OCI-LY3 (cell line): ENCODE measurements around the gene ZNF408.

Experiments used
- H2AFZ ChIP-seq: fragments of 200-600, 300-600 bp; shearing (Covaris generic); 2 replicates; pipeline ENCODE4 v1.6.0; 2014; ENCODE audit warnings: antibody characterized with exemption, low read depth, low read length
- H3K27ac ChIP-seq: fragments of 200-600, 300-600 bp; sonication (generic); 2 replicates; pipeline ENCODE4 v1.5.1; 2014; ENCODE audit warnings: mild to moderate bottlenecking, low read length, moderate library complexity, mixed read lengths
- H3K27me3 ChIP-seq: fragments of 200-600, 300-600 bp; sonication (generic); 2 replicates; pipeline ENCODE4 v1.6.1; 2014; ENCODE audit warnings: low read depth, low read length, mixed read lengths
- H3K36me3 ChIP-seq: fragments of 200-600, 300-600 bp; sonication (generic); replicated peaks from 2 replicates; pipeline ENCODE3; 2014; ENCODE audit warnings: low read depth, low read length, mixed read lengths
- H3K4me1 ChIP-seq: fragments of 300-600, 200-600 bp; sonication (generic); 2 replicates; pipeline ENCODE4 v1.6.1; 2014; ENCODE audit warnings: low read length, mixed read lengths
- H3K4me2 ChIP-seq: fragments of 200-600, 300-600 bp; sonication (generic); 2 replicates; pipeline ENCODE4 v1.6.1; 2014; ENCODE audit warnings: low read length, mixed read lengths
- H3K4me3 ChIP-seq: fragments of 300-600, 200-600 bp; sonication (generic); 2 replicates; pipeline ENCODE4 v1.5.1; 2014; ENCODE audit warnings: antibody characterized with exemption, mild to moderate bottlenecking, low read length, moderate library complexity
- H3K79me2 ChIP-seq: fragments of 300-600, 200-600 bp; shearing (Covaris generic); 2 replicates; pipeline ENCODE4 v1.6.1; 2014; ENCODE audit warnings: mild to moderate bottlenecking, low read length, mixed read lengths
- H3K9ac ChIP-seq: fragments of 300-600, 200-600 bp; shearing (Covaris generic); 2 replicates; pipeline ENCODE4 v1.6.0; 2014; ENCODE audit warnings: mild to moderate bottlenecking, low read length, moderate library complexity
- H3K9me3 ChIP-seq: fragments of 200-600, 300-600 bp; shearing (Covaris generic); 2 replicates; pipeline ENCODE4 v1.6.1; 2014; ENCODE audit warnings: low read length, mixed read lengths; ENCODE audit not compliant: insufficient read depth
- H4K20me1 ChIP-seq: fragments of 200-600, 300-600 bp; sonication (generic); 2 replicates; pipeline ENCODE4 v1.6.1; 2016; ENCODE audit warnings: low read length, mixed read lengths; ENCODE audit not compliant: insufficient read depth
- EZH2phosphoT487 ChIP-seq: fragments of 200-600 bp; shearing (Covaris generic); IDR thresholded peaks from 2 replicates; pipeline ENCODE4 v1.6.1; 2018; ENCODE audit warnings: antibody characterized with exemption, mixed run types, low read depth
- TF ChIP-seq, protein P1 (sequence below): fragments of 200-600, 300-600 bp; sonication (generic); IDR thresholded peaks from 2 replicates; pipeline ENCODE4 v1.5.1; 2014; ENCODE audit warnings: antibody characterized with exemption, low read length, low read depth

ZNF408 gene

DNA sequence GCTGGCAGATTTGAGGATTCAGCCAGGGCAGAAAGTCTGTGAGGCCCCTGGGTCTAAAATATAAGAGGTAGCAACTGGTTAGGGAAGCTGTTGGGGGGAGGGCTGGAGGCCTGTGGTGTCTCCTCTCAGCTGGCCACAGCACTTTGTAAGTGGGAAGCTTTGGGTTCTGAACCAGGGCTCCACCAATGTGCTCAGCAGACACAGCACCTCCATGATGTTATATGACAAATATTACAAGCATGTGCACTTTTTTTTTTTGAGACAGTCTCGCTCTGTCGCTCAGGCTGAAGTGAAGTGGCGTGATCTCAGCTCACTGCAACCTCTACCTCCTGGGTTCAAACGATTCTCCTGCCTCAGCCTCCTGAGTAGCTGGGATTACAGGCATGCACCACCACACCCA lies 8.4 kb upstream of the ZNF408 start:
- H3K4me2 ChIP-seq = no peak overlapping the region
- H2AFZ ChIP-seq = no peak overlapping the region
- H3K27ac ChIP-seq = no peak overlapping the region
- H3K79me2 ChIP-seq = no peaks in the 10 kb centered on the region
- TF ChIP-seq, protein P1, sequence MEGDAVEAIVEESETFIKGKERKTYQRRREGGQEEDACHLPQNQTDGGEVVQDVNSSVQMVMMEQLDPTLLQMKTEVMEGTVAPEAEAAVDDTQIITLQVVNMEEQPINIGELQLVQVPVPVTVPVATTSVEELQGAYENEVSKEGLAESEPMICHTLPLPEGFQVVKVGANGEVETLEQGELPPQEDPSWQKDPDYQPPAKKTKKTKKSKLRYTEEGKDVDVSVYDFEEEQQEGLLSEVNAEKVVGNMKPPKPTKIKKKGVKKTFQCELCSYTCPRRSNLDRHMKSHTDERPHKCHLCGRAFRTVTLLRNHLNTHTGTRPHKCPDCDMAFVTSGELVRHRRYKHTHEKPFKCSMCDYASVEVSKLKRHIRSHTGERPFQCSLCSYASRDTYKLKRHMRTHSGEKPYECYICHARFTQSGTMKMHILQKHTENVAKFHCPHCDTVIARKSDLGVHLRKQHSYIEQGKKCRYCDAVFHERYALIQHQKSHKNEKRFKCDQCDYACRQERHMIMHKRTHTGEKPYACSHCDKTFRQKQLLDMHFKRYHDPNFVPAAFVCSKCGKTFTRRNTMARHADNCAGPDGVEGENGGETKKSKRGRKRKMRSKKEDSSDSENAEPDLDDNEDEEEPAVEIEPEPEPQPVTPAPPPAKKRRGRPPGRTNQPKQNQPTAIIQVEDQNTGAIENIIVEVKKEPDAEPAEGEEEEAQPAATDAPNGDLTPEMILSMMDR = no peak
- TF ChIP-seq EZH2phosphoT487 = no peak
- H4K20me1 ChIP-seq = no peaks in the 10 kb centered on the region
- no peak overlapping the region for H3K4me3 ChIP-seq
- no peak overlapping the region for H3K9ac ChIP-seq
- no peaks in the 10 kb centered on the region for H3K9me3 ChIP-seq
- no peaks in the 10 kb centered on the region for H3K4me1 ChIP-seq
- no peaks in the 10 kb centered on the region for H3K27me3 ChIP-seq
- H3K36me3 ChIP-seq = peaks cover 16% of the 10 kb centered on the region

DNA sequence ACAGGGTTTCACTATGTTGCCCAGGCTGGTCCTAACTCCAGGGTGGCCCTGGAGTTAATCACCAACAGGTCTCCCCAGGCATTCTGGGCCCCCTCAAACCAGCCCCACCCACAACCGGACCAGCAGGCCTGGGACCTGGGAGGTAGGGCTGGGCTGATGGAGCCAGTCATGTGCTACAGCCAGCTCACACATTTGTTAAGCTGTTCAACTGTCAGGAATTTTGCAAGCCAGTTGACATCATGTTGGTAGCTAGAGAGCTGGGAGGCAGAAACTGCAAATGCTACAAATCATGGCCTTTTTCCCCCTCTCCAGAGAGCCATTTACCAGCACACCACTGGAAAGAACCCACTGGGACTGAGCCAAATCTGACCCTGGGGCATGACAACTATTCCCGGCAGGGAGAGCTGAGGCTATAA lies 7.2 kb upstream of the ZNF408 start:
- Histone ChIP-seq H3K36me3 (peaks cover 9% of the 10 kb centered on the region), H3K4me2 (no peak overlapping the region), H3K27me3 (no peaks in the 10 kb centered on the region), H3K9ac (no peak overlapping the region), H3K4me3 (no peak overlapping the region), H3K27ac (no peak overlapping the region), H4K20me1 (0 out of 2 replicates have a peak, but pooled peaks cover 3% of the 10 kb centered on the region), H3K9me3 (no peaks in the 10 kb centered on the region), H3K79me2 (peaks cover 4% of the 10 kb centered on the region), H3K4me1 (no peaks in the 10 kb centered on the region), H2AFZ (no peak overlapping the region)
- TF ChIP-seq EZH2phosphoT487 = no peak
- TF ChIP-seq, protein P1 = no peak

DNA sequence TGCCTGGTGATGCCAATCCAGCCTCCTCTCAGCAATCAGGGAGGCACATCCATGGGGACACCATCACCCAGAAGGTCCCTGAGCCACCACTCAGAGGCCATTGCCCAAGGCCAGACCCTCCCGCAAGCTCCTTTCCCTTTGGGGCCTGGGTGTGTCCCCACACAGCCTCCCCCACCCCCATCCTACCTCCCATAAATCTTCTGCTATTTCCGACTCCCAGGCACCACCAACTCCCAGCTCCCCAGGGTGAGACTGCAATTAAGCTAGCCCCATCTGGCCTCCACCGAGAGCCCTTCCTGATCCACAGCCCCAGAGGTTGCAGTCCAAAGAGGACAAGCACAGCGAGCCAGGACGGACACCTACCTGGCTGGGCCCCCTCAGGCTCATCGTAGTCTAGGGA lies 6.8 kb upstream of the ZNF408 start:
- no peak for TF ChIP-seq EZH2phosphoT487
- TF ChIP-seq, protein P1 = no peak

DNA sequence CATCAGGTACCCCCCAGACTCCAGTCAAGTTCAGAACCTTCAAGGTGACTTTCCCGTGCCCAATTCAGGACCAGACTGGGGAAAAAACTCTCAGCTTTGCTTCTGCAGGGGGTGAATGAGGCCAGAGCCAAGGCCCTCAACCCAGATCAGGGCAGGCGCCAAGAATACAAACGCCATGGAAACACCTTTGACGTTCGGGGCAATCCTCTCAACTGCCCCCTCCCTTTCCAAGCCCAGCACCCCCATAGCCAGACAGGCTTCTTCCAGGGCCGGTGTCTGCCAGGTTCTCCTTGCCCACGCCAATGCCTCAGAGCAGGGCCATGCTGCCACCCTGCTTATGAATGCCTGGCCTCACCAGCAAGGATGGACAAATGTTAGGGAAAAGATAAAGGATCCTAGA lies 6.2 kb upstream of the ZNF408 start:
- 0 out of 2 replicates have a peak, but pooled peaks cover 3% of the 10 kb centered on the region for H4K20me1 ChIP-seq
- TF ChIP-seq, protein P1 = no peak
- no peak for TF ChIP-seq EZH2phosphoT487
- peaks cover 9% of the 10 kb centered on the region for H3K36me3 ChIP-seq
- no peak overlapping the region for H2AFZ ChIP-seq
- H3K27me3 ChIP-seq = no peaks in the 10 kb centered on the region
- peaks cover 2% of the 10 kb centered on the region; the same call in 1 of the 2 replicates for H3K4me1 ChIP-seq
- H3K4me3 ChIP-seq = no peak overlapping the region
- H3K4me2 ChIP-seq = no peak overlapping the region
- H3K79me2 ChIP-seq = peaks cover 14% of the 10 kb centered on the region
- H3K27ac ChIP-seq = no peak overlapping the region
- H3K9me3 ChIP-seq = no peaks in the 10 kb centered on the region
- no peak overlapping the region for H3K9ac ChIP-seq

More for the DNA sequence above, 6.8 kb upstream of the ZNF408 start:
- no peaks in the 10 kb centered on the region for H3K4me1 ChIP-seq
- H4K20me1 ChIP-seq = 0 out of 2 replicates have a peak, but pooled peaks cover 3% of the 10 kb centered on the region
- no peaks in the 10 kb centered on the region for H3K27me3 ChIP-seq
- no peak overlapping the region for H3K4me2 ChIP-seq
- peaks cover 9% of the 10 kb centered on the region for H3K79me2 ChIP-seq
- no peaks in the 10 kb centered on the region for H3K9me3 ChIP-seq
- no peak overlapping the region for H3K9ac ChIP-seq
- no peak overlapping the region for H2AFZ ChIP-seq
- no peak overlapping the region for H3K27ac ChIP-seq
- no peak overlapping the region for H3K4me3 ChIP-seq
- H3K36me3 ChIP-seq = peaks cover 9% of the 10 kb centered on the region
